GM18520 (cell line): Measurements from ENCODE around the gene RAD51B.

Source experiments
- ATAC-seq: cut with Tn5 transposase; IDR thresholded peaks from one replicate; pipeline ENCODE4 v1.9.1; 2021; ENCODE audit not compliant: unreplicated experiment

The RAD51B gene

GRCh38 chr14:68596701-68597100, 777.1 kb downstream of the RAD51B start:
- ATAC-seq = no peak

GRCh38 chr14:68598089-68598488, 778.5 kb downstream of the RAD51B start:
- no peak for ATAC-seq

- ATAC-seq = no peak
Observed at GRCh38 chr14:68598621-68599447, 779.3 kb downstream of the RAD51B start.

- ATAC-seq = no peak
Observed at GRCh38 chr14:68599896-68600610, 780.5 kb downstream of the RAD51B start.

GRCh38 chr14:68602507-68602906, 782.9 kb downstream of the RAD51B start:
- no peak for ATAC-seq

GRCh38 chr14:68603533-68604360, 784.2 kb downstream of the RAD51B start:
- ATAC-seq = no peak

- ATAC-seq = no peak
Observed at GRCh38 chr14:68604361-68604730, 784.8 kb downstream of the RAD51B start.

- ATAC-seq = no peak
Observed at GRCh38 chr14:68604822-68605221, 785.2 kb downstream of the RAD51B start.

- no peak for ATAC-seq
Observed at GRCh38 chr14:68606176-68606575, 786.6 kb downstream of the RAD51B start.

GRCh38 chr14:68606644-68607043, 787.1 kb downstream of the RAD51B start:
- no peak for ATAC-seq

GRCh38 chr14:68607081-68607866, 787.7 kb downstream of the RAD51B start:
- no peak for ATAC-seq

GRCh38 chr14:68607867-68608573, 788.4 kb downstream of the RAD51B start:
- ATAC-seq = no peak

- no peak for ATAC-seq
Observed at GRCh38 chr14:68608574-68608962, 789.0 kb downstream of the RAD51B start.

GRCh38 chr14:68609012-68609411, 789.4 kb downstream of the RAD51B start:
- no peak for ATAC-seq

GRCh38 chr14:68610251-68610793, 790.7 kb downstream of the RAD51B start:
- ATAC-seq = no peak

GRCh38 chr14:68611599-68611998, 792.0 kb downstream of the RAD51B start:
- no peak for ATAC-seq

- ATAC-seq = no peak
Observed at GRCh38 chr14:68612049-68612448, 792.5 kb downstream of the RAD51B start.

GRCh38 chr14:68616221-68616902, 796.8 kb downstream of the RAD51B start:
- no peak for ATAC-seq
